Lower leg skin (tissue), 4 donors: Measurements from ENCODE around the gene TDP2. TPM values are rescaled to one million over a fixed set of nuclear protein-coding genes. Genes with fewer than 3 reads are reported as not detected.
"Not testable (repeated sequence)": the region's sequence is repeated elsewhere in the genome, so short reads cannot be mapped to it uniquely, and the experiment has no call there.

Experiments
- DNase-seq, 2 donors: peaks; one replicate each; pipeline ENCODE4 v3.0.0-alpha.2; 2019; ENCODE audit warnings: low spot score in 2 of 2
- H3K4me3 ChIP-seq: fragments of 200-600 bp; sonication (generic); 2 replicates; pipeline ENCODE4 v1.5.1; 2017; ENCODE audit warnings: mild to moderate bottlenecking, low read depth; ENCODE audit not compliant: poor library complexity, severe bottlenecking
- POLR2A ChIP-seq, 2 donors: fragments of 450-650 bp; IDR thresholded peaks; one replicate each; pipeline ENCODE4 v1.6.1; 2016 to 2017; ENCODE audit warnings: antibody characterized with exemption in 2 of 2, mild to moderate bottlenecking in 1 of 2, moderate library complexity in 1 of 2
- WGBS, 2 donors: methylation state at CpG; one replicate each; pipeline ENCODE4 v1.1.5; 2018; 5-methylcytosine and 5-hydroxymethylcytosine counted together
- intact Hi-C: fragments of 100-400 bp; cut with DNase I; formaldehyde crosslinking; loops from one replicate; pipeline ENCODE4 v1.15.0; 2023; ENCODE audit warnings: low total_unique reads
- total RNA-seq, 4 donors: library from RNA; depleted of rRNA; stranded (reverse); fragments of >200 nt; gene quantifications; one replicate each; pipeline ENCODE4 v1.1.0, GENCODE V29; 2016
- TF ChIP-seq, protein P1 (sequence below), 3 donors: fragments of 450-650 bp; IDR thresholded peaks; one replicate each; pipeline ENCODE4 v1.5.1; 2016; ENCODE audit warnings: antibody characterized with exemption in 3 of 3, mild to moderate bottlenecking in 3 of 3, moderate library complexity in 2 of 3

Gene TDP2
- total RNA-seq, 4 donors from 2014 or later: 25.3 to 36.6 (median 26.6) TPM

DNA sequence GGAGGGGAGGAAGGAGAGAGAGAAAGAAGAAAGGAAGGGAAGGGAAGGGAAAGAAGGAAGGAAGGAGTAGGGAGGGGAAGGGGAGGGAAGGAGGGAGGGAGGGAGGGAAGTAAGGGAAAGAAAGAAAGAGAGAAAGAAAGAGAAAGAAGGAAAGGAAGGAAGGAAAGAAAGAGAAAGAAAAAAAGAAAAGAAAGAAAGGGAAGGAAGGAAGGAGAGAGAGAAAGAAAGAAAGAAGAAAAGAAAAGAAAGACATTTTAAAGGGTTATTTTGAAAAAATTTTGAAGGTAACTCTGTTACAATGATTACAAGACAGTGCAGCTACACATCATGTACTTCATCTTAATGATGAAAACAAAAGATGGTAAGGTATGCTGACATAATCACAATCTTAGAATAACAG lies 24.6 kb downstream of the TDP2 start:
- intact Hi-C loops: no loop called here
- H3K4me3 ChIP-seq: no peak overlapping the region
- no peak for DNase-seq
- no peak for TF ChIP-seq POLR2A (IDR thresholded peaks at IDR 0.05)
- TF ChIP-seq, protein P1, sequence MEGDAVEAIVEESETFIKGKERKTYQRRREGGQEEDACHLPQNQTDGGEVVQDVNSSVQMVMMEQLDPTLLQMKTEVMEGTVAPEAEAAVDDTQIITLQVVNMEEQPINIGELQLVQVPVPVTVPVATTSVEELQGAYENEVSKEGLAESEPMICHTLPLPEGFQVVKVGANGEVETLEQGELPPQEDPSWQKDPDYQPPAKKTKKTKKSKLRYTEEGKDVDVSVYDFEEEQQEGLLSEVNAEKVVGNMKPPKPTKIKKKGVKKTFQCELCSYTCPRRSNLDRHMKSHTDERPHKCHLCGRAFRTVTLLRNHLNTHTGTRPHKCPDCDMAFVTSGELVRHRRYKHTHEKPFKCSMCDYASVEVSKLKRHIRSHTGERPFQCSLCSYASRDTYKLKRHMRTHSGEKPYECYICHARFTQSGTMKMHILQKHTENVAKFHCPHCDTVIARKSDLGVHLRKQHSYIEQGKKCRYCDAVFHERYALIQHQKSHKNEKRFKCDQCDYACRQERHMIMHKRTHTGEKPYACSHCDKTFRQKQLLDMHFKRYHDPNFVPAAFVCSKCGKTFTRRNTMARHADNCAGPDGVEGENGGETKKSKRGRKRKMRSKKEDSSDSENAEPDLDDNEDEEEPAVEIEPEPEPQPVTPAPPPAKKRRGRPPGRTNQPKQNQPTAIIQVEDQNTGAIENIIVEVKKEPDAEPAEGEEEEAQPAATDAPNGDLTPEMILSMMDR (IDR thresholded peaks at IDR 0.05): no peak

GRCh38 chr6:24640631-24641030 lies 26.1 kb downstream of the TDP2 start:
- 95 to 96% methylated on average over 5 of the region's 5 CpGs for WGBS, 2 donors
- H3K4me3 ChIP-seq, intact Hi-C loops, DNase-seq: not testable (repeated sequence)

- TF ChIP-seq, protein P1 (IDR thresholded peaks at IDR 0.05): no peak
- no peak for TF ChIP-seq POLR2A (IDR thresholded peaks at IDR 0.05)
- no peak for DNase-seq
- 88 to 96% methylated on average over 1 of the region's 1 CpG for WGBS, 2 donors
- intact Hi-C loops: no loop called here
- H3K4me3 ChIP-seq: no peak overlapping the region
Observed at GRCh38 chr6:24640166-24640565, 26.5 kb downstream of the TDP2 start.

DNA sequence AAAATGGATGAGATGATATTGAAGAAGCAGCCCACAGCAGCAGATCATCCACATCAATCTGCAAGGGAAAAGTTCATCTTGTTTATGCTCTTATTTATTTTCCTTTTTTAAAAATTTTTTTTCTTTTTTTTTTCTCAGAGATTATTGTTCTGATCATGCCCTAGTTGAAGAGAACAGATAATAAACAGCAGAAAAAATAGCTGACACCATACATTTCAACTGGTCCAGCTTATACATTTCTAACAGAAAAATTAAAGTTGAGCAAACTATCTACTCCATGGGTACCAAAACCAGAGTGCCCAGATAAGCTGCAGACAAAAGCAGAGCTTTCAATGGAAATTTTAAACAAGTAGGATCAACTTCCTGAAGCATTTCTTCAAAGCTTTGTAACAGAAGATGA lies 30.0 kb downstream of the TDP2 start:
- intact Hi-C loops: no loop called here

DNA sequence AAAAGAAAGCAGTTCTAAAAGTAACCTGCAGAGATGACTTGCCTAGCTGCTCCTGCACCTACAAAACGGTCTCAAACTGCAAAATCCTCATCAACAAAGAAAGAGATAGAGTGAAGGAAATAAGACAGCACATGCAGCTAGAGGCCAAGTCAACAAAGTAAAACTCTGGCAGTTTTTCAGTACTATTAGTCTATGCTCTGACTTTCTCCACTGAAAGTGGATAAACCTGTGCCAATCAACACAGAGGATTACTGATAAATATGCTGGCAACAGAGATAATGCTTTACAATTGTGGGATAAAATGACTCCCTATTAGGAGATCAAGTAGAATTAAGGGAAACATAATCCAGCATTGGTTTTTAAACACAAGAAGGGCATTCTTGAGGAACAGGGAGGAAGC lies 34.1 kb downstream of the TDP2 start:
- TF ChIP-seq POLR2A (IDR thresholded peaks at IDR 0.05): no peak
- TF ChIP-seq, protein P1 (IDR thresholded peaks at IDR 0.05): no peak
- WGBS, 2 donors: 35 to 36% methylated on average over 1 of the region's 1 CpG
- H3K4me3 ChIP-seq: no peak overlapping the region
- intact Hi-C loops: no loop called here
- DNase-seq: no peak

More for the DNA sequence above, 30.0 kb downstream of the TDP2 start:
- DNase-seq: no peak
- H3K4me3 ChIP-seq: no peak overlapping the region
- TF ChIP-seq, protein P1 (IDR thresholded peaks at IDR 0.05): no peak
- TF ChIP-seq POLR2A (IDR thresholded peaks at IDR 0.05): no peak

DNA sequence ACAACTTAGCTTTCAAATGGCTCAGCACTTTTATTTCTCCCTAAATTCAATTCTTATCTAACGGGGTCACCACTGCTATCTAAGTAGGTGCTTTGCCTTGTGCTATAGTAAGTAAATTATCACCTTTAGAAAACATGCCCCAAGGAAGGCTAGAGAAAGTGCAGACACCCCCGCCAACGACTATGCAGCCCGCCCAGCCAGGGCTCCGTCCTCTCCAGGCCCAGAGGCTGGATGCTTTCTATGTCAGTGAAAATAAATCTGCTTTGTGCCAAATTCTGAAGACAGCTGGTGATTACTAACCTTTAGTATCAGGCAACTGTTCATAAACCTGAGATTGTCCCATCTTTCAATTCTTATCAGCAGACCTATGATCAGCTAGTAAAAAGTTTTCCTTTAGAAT lies 35.0 kb downstream of the TDP2 start:
- no peak for DNase-seq
- 39 to 41% methylated on average over 5 of the region's 5 CpGs for WGBS, 2 donors
- no peak overlapping the region for H3K4me3 ChIP-seq
- intact Hi-C loops: no loop called here
- TF ChIP-seq POLR2A (IDR thresholded peaks at IDR 0.05): no peak
- TF ChIP-seq, protein P1 (IDR thresholded peaks at IDR 0.05): no peak
